ENCODE data around the gene FPGS.

GRCh38 chr9:127812011-127812410 is 9.3 kb downstream of the FPGS start:
- TF ChIP-seq TAF1 (IDR thresholded peaks at IDR 0.05; ENCODE audit: borderline replicate concordance, insufficient read depth, low read length) (no peak), POLR2AphosphoS5 (IDR thresholded peaks at IDR 0.05; ENCODE audit: low read depth, low read length) (no peak)
- TF ChIP-seq, protein P1, sequence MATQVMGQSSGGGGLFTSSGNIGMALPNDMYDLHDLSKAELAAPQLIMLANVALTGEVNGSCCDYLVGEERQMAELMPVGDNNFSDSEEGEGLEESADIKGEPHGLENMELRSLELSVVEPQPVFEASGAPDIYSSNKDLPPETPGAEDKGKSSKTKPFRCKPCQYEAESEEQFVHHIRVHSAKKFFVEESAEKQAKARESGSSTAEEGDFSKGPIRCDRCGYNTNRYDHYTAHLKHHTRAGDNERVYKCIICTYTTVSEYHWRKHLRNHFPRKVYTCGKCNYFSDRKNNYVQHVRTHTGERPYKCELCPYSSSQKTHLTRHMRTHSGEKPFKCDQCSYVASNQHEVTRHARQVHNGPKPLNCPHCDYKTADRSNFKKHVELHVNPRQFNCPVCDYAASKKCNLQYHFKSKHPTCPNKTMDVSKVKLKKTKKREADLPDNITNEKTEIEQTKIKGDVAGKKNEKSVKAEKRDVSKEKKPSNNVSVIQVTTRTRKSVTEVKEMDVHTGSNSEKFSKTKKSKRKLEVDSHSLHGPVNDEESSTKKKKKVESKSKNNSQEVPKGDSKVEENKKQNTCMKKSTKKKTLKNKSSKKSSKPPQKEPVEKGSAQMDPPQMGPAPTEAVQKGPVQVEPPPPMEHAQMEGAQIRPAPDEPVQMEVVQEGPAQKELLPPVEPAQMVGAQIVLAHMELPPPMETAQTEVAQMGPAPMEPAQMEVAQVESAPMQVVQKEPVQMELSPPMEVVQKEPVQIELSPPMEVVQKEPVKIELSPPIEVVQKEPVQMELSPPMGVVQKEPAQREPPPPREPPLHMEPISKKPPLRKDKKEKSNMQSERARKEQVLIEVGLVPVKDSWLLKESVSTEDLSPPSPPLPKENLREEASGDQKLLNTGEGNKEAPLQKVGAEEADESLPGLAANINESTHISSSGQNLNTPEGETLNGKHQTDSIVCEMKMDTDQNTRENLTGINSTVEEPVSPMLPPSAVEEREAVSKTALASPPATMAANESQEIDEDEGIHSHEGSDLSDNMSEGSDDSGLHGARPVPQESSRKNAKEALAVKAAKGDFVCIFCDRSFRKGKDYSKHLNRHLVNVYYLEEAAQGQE (IDR thresholded peaks at IDR 0.05; ENCODE audit: insufficient read depth in 1 of 2, low read depth in 2 of 2, low read length in 2 of 2) = no peak
